Keratinocyte (primary cell): Measurements from ENCODE around the gene PARD3.

ENCODE experiments used
- CTCF ChIP-seq, 3 experiments: IDR thresholded peaks in 1 of 3; conservative IDR thresholded peaks in 1 of 3; optimal IDR thresholded peaks in 1 of 3; 2 replicates in 2 of 3; 3 replicates in 1 of 3; pipeline versions ENCODE3 to v1.5.1; 2011; ENCODE audit warnings: low read length in 3 of 3, mild to moderate bottlenecking in 3 of 3, moderate library complexity in 2 of 3, control low read depth in 1 of 3, inconsistent platforms in 1 of 3; ENCODE audit not compliant: insufficient read depth in 2 of 3; ENCODE audit errors: extremely low read depth in 1 of 3
- EZH2 ChIP-seq: IDR thresholded peaks from one replicate; pipeline ENCODE4 v1.6.1; 2012; ENCODE audit warnings: inconsistent platforms, mild to moderate bottlenecking, low read length, moderate library complexity

DNA sequence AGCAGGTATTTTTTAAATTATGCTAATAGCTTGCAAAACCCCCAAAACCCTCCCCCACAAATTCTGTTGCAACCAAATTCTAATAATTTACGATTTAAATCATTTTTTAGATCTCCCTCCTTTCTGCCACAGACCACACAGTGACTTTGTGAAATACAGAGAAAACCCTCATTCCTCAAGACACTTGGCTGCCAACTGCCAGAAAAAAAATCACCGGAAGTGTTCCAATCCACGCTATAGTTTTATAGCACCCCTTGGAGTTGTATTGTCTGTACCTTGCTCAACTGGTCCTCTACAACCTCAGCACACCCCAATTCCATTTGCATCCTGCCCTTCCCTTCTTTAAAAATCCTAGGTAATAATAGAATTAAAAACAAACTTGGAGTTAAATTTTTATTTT, 560.1 kb downstream of the PARD3 start:
- TF ChIP-seq CTCF (optimal IDR thresholded peaks at IDR 0.05 in 1 of 3, IDR thresholded peaks at IDR 0.05 in 1 of 3, conservative IDR thresholded peaks at IDR 0.05 in 1 of 3; ENCODE audit: extremely low read depth in 1 of 3, insufficient read depth in 2 of 3, low read length in 3 of 3) (no peak), EZH2 (no peak)
